ENCODE measurements around the gene ACVR2A. TPM values are rescaled to one million over a fixed set of nuclear protein-coding genes. Genes with fewer than 3 reads are reported as not detected.
A peak's percentile ranks its signal among the peaks of the same experiment; 100 is the strongest.

The ACVR2A gene
- total RNA-seq, 1 donor from 2014 or later = 2.0 TPM

GRCh38 chr2:147869934-147870333 is 25.1 kb downstream of the ACVR2A start:
- intact Hi-C loops (cut with micrococcal nuclease) = no loop called here
- H3K4me3 Mint-ChIP-seq = no peak overlapping the region
- no peak overlapping the region for H3K27ac Mint-ChIP-seq
- no peaks in the 10 kb centered on the region for H3K27me3 Mint-ChIP-seq
- H3K9me3 Mint-ChIP-seq = no peaks in the 10 kb centered on the region
- no peaks in the 10 kb centered on the region for H3K36me3 Mint-ChIP-seq (ENCODE audit: low read depth)
- no peak for DNase-seq
- no peaks in the 10 kb centered on the region for H3K4me1 Mint-ChIP-seq

- no peak for DNase-seq
- Mint-ChIP-seq H3K4me3 (no peak overlapping the region), H3K36me3 (ENCODE audit: low read depth) (no peaks in the 10 kb centered on the region), H3K9me3 (no peaks in the 10 kb centered on the region), H3K27me3 (no peaks in the 10 kb centered on the region), H3K4me1 (no peaks in the 10 kb centered on the region), H3K27ac (no peak overlapping the region)
- intact Hi-C loops (cut with micrococcal nuclease) = no loop called here
Observed at GRCh38 chr2:147872967-147873366, 28.1 kb downstream of the ACVR2A start.

DNA sequence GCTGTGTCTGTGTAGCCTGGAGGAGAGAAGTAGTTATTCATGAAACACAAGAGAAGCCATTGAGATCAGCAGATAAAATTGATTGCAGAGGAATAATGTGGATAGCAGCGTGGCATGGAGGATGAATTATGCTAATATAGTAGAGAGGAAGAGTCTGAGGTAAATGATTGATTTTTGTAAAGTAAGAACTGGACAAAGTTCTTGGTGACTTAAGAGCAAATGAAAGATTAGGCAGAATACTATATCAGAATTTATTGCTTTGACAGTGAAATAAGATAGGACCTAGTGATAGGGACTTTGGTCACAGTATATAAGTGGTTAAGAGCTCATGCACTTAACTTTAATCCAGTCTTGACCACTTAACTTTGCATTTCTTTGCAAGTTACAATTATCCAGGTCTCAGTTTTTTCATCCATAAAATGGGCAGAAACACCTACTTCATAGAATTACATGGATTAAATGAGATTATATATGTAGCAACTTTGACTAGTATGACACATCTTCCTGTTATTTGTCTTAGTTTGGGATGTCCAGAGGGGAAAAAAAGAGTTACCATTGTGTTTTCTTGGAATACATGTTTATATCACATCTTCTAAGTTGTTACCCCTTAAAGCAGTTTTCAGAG is 29.1 kb downstream of the ACVR2A start:
- Mint-ChIP-seq H3K9me3 (no peaks in the 10 kb centered on the region), H3K4me1 (no peaks in the 10 kb centered on the region), H3K27me3 (no peaks in the 10 kb centered on the region), H3K27ac (no peak overlapping the region), H3K4me3 (no peak overlapping the region), H3K36me3 (ENCODE audit: low read depth) (no peaks in the 10 kb centered on the region)
- DNase-seq = no peak
- intact Hi-C loops (cut with micrococcal nuclease) = no loop called here

- DNase-seq = no peak
- H3K27ac Mint-ChIP-seq = no peak overlapping the region
- H3K9me3 Mint-ChIP-seq = no peaks in the 10 kb centered on the region
- no peaks in the 10 kb centered on the region for H3K36me3 Mint-ChIP-seq (ENCODE audit: low read depth)
- no peak overlapping the region for H3K4me3 Mint-ChIP-seq
- peaks cover 2% of the 10 kb centered on the region for H3K4me1 Mint-ChIP-seq
- no peaks in the 10 kb centered on the region for H3K27me3 Mint-ChIP-seq
- intact Hi-C loops (cut with micrococcal nuclease) = no loop called here
Observed at GRCh38 chr2:147879846-147880245, 35.0 kb downstream of the ACVR2A start.

GRCh38 chr2:147882631-147883030 is 37.8 kb downstream of the ACVR2A start:
- no peak overlapping the region for H3K27ac Mint-ChIP-seq
- H3K4me1 Mint-ChIP-seq = peaks cover 3% of the 10 kb centered on the region
- intact Hi-C loops (cut with micrococcal nuclease) = no loop called here
- no peaks in the 10 kb centered on the region for H3K27me3 Mint-ChIP-seq
- no peaks in the 10 kb centered on the region for H3K9me3 Mint-ChIP-seq
- DNase-seq = no peak
- no peaks in the 10 kb centered on the region for H3K36me3 Mint-ChIP-seq (ENCODE audit: low read depth)
- H3K4me3 Mint-ChIP-seq = no peak overlapping the region

GRCh38 chr2:147884830-147885229 is 40.0 kb downstream of the ACVR2A start:
- peaks cover 3% of the 10 kb centered on the region for H3K4me1 Mint-ChIP-seq
- no peaks in the 10 kb centered on the region for H3K27me3 Mint-ChIP-seq
- no peak overlapping the region for H3K27ac Mint-ChIP-seq
- no peak overlapping the region for H3K4me3 Mint-ChIP-seq
- intact Hi-C loops (cut with micrococcal nuclease) = no loop called here
- H3K9me3 Mint-ChIP-seq = no peaks in the 10 kb centered on the region
- DNase-seq = no peak
- H3K36me3 Mint-ChIP-seq (ENCODE audit: low read depth) = no peaks in the 10 kb centered on the region

DNA sequence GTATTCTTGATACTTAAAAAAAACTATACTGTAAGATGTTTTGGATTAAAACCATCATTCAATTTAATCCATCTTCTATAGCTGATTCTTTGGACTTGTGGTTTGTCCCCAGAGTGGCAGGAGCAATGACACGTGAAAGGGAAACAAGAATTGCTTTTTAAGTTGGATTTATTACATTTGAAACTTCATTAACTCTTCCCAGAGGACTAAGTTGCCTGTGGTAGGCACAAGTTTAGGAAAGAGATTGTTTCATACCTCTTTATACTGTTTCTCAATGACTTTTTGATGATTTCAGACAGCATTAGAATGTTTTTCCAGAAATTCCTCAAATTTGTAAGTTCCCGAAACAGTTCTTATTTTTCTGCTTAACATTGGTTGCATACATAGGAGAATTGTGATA is 41.3 kb downstream of the ACVR2A start:
- Mint-ChIP-seq H3K4me3 (no peak overlapping the region), H3K27me3 (no peaks in the 10 kb centered on the region)

GRCh38 chr2:147888680-147889079 is 43.9 kb downstream of the ACVR2A start:
- no peaks in the 10 kb centered on the region for H3K27me3 Mint-ChIP-seq
- DNase-seq = no peak
- H3K9me3 Mint-ChIP-seq = no peaks in the 10 kb centered on the region
- intact Hi-C loops (cut with micrococcal nuclease) = no loop called here
- H3K4me3 Mint-ChIP-seq = no peak overlapping the region
- H3K4me1 Mint-ChIP-seq = peaks cover 3% of the 10 kb centered on the region
- H3K27ac Mint-ChIP-seq = no peak overlapping the region
- no peaks in the 10 kb centered on the region for H3K36me3 Mint-ChIP-seq (ENCODE audit: low read depth)

More for the DNA sequence above, 41.3 kb downstream of the ACVR2A start:
- intact Hi-C loops (cut with micrococcal nuclease) = no loop called here
- Mint-ChIP-seq H3K27ac (no peak overlapping the region), H3K4me1 (peaks cover 3% of the 10 kb centered on the region), H3K9me3 (no peaks in the 10 kb centered on the region), H3K36me3 (ENCODE audit: low read depth) (no peaks in the 10 kb centered on the region)
- no peak for DNase-seq

DNA sequence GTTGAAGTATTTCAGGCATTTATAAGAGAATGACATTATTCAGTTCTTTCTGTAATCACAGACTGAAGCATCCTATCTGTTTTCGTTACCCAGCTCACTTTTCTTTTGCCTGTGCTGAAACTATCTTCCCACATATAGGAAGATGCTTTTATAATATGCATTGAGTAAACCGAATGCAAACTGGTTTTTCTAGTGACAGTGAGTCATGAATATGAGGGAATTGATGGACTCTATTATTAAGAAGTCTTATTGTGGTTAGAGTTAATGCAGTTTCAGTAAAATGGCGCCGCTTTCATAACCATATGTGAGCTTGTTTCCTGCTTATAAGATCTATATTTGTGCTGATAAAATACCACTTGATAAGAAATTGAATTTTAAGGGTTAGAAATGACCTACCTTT is 59.2 kb downstream of the ACVR2A start:
- Mint-ChIP-seq H3K4me1 (no peaks in the 10 kb centered on the region), H3K36me3 (ENCODE audit: low read depth) (peaks cover 11% of the 10 kb centered on the region), H3K9me3 (no peaks in the 10 kb centered on the region), H3K27ac (no peak overlapping the region), H3K27me3 (no peaks in the 10 kb centered on the region), H3K4me3 (no peak overlapping the region)
- no peak for DNase-seq
- intact Hi-C loops (cut with micrococcal nuclease) = no loop called here

- H3K27ac Mint-ChIP-seq = no peak overlapping the region
- no peak overlapping the region for H3K4me3 Mint-ChIP-seq
- DNase-seq = no peak
- H3K36me3 Mint-ChIP-seq (ENCODE audit: low read depth) = peaks cover 5% of the 10 kb centered on the region
- intact Hi-C loops (cut with micrococcal nuclease) = loop anchor here (5.0 kb wide), 1 partner anchor 577 kb away; no protein-coding TSS in a partner anchor
- H3K27me3 Mint-ChIP-seq = no peaks in the 10 kb centered on the region
- no peaks in the 10 kb centered on the region for H3K9me3 Mint-ChIP-seq
- peaks cover 9% of the 10 kb centered on the region for H3K4me1 Mint-ChIP-seq
Observed at GRCh38 chr2:147909178-147909577, 64.3 kb downstream of the ACVR2A start.

DNA sequence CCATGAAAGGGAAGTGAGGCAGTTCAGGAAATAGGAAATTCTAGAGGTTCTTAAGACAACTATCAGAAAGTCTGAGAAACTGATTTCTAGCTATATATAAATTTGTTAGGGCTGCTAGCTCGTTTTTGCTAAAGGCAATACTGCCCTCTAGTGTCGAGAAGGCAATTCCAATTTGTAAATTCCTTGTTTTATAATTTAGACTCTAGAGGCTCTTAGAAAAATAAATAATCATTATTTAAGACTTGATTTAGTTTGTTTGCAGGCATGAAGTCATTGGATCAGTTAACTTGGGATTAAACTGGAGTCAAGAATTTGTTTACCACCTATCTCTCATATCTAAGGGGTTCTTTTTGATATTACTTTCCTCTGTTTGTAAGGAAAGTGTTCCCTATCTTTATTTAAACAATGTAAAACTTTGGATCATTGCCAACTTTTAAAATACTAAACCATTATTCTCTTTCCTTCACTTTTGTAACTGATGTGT is 66.2 kb downstream of the ACVR2A start:
- H3K27ac Mint-ChIP-seq = no peak overlapping the region
- DNase-seq = peak; percentile 82
- H3K4me1 Mint-ChIP-seq = peaks cover 9% of the 10 kb centered on the region
- intact Hi-C loops (cut with micrococcal nuclease) = loop anchor here (1.0 to 2.0 kb wide), 4 partner anchors 622 to 1176 kb away; no protein-coding TSS in a partner anchor
- H3K36me3 Mint-ChIP-seq (ENCODE audit: low read depth) = peaks cover 8% of the 10 kb centered on the region
- no peaks in the 10 kb centered on the region for H3K9me3 Mint-ChIP-seq
- no peak overlapping the region for H3K4me3 Mint-ChIP-seq
- no peaks in the 10 kb centered on the region for H3K27me3 Mint-ChIP-seq

GRCh38 chr2:147913701-147914480 is 69.1 kb downstream of the ACVR2A start:
- Mint-ChIP-seq H3K36me3 (ENCODE audit: low read depth) (peaks cover 5% of the 10 kb centered on the region), H3K9me3 (no peaks in the 10 kb centered on the region), H3K27ac (no peak overlapping the region), H3K4me1 (peaks cover 9% of the 10 kb centered on the region), H3K27me3 (no peaks in the 10 kb centered on the region), H3K4me3 (no peak overlapping the region)
- DNase-seq = no peak
- intact Hi-C loops (cut with micrococcal nuclease) = no loop called here

- Mint-ChIP-seq H3K4me1 (no peaks in the 10 kb centered on the region), H3K36me3 (ENCODE audit: low read depth) (peaks cover 9% of the 10 kb centered on the region), H3K4me3 (no peak overlapping the region), H3K27me3 (no peaks in the 10 kb centered on the region), H3K27ac (no peak overlapping the region), H3K9me3 (no peaks in the 10 kb centered on the region)
- intact Hi-C loops (cut with micrococcal nuclease) = no loop called here
- DNase-seq = no peak
Observed at GRCh38 chr2:147916067-147916466, 71.2 kb downstream of the ACVR2A start.

DNA sequence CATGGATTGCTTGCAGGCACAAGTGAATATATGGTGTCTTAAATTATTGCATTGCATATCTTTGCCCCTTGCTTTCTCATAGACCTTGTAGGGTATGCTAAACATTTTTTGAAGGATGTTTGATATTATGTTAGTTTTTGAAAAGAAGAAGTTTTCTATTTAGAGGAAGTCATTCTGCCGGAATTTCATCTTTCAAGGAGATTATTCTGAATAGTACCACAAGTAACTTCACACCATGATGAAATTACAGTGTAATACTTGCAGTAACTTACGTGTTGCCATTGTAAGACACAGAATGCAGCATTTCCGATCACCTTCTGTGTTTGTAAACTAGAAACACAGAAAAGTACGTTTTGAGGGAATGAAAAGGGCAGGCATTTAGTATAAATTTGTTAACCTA is 71.9 kb downstream of the ACVR2A start:
- no peak overlapping the region for H3K4me3 Mint-ChIP-seq
- intact Hi-C loops (cut with micrococcal nuclease) = no loop called here
- H3K4me1 Mint-ChIP-seq = no peaks in the 10 kb centered on the region
- DNase-seq = no peak
- H3K9me3 Mint-ChIP-seq = no peaks in the 10 kb centered on the region
- H3K36me3 Mint-ChIP-seq (ENCODE audit: low read depth) = peaks cover 9% of the 10 kb centered on the region
- H3K27me3 Mint-ChIP-seq = no peaks in the 10 kb centered on the region
- H3K27ac Mint-ChIP-seq = no peak overlapping the region
